T-helper 2 cell treated with Interferon-gamma antibody and Interleukin-4, amounts not matched to agents 100 ng/mL and 5 ng/mL, for 36 hours (primary cell): ENCODE data around the gene TGFBR2. TPM values are rescaled to one million over a fixed set of nuclear protein-coding genes. Genes with fewer than 3 reads are reported as not detected.

Source experiments
- intact Hi-C: fragments of 100-400 bp; cut with micrococcal nuclease; formaldehyde crosslinking; loops from one replicate; pipeline ENCODE4 v1.15.1; 2023
- total RNA-seq: library from RNA; stranded (reverse); gene quantifications from 2 replicates; pipeline ENCODE4 v1.2.3, GENCODE V29; 2022

Gene TGFBR2
- total RNA-seq, 1 donor from 2014 or later = 44.2 TPM

DNA sequence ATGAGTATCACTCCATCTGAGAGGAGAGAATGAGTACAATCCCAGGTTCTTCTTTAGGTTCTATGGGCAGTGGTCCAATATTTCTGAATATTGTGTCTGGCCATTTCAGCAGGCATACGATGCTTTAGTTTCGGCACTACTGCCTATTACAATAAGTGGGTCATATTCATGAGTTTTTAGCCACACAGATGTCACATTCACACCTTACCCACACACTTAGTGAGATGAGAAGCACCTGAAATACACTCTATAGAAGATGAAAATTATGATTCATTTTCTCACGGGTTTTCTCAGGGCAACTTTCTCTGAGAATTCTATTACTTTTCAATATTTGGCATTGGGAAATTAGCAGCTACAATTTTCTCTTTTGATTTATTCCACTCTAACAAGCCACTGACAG is 132.2 kb downstream of the TGFBR2 start:
- intact Hi-C loops = no loop called here

DNA sequence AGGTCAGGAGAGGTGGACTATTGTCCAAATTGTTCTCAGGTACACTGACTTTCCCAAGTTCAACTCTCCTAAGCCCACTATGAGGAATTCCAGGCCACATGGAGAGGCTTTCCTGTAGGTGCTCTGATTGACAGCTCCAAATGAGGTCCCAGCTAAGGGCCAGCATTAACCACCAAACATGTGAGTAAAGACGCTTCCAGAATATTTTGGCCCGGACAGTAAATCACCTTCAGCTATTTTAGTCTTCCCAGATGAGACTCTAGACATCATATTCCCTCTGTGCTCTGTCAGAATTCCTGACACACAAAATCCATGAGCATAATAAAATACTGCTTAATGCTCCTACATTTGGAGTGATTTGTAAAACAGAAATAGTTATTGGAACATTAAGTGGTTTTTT is 135.5 kb downstream of the TGFBR2 start:
- intact Hi-C loops = no loop called here

DNA sequence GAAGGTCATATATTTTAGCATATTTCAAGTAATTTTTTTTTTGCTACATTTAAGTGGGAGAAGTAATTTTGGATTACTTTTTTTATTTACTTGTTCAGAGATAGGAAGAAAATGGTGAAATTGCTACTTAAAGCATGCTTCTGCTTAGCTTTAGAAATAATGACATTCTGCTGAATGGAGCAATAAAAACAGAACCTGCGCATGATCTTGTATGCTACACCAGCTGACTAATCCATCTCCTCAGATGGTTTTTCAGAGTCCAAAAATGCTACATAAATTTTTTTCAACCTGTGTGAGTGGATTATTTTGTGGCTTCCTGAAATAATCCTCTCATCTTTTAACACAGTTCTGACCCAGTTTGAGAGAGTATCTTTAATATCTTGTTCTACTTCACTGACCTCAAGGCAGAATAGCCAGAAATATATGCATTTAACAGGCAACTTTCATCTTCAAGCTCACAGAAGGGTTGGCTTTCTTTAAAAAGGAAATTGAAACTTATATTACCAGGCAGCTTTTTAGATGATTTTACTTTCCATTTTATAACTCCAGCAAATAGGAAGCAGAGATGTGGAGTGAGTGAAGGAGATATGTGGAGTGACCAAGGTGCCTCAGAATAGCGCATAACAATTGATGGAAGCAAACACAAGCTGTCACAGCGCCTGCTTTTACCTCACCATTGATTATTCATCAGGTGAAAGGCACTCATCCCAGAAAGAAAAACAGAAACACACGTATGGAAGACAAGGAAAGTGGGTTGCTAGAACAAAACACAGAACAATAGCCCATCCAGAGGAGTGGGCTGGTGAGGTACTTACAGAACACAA is 136.6 kb downstream of the TGFBR2 start:
- intact Hi-C loops = no loop called here
